Activated CD8-positive, alpha-beta T cell treated with anti-CD3 and anti-CD28 coated beads for 36 hours (primary cell): ENCODE measurements around the gene SIK3. TPM values are rescaled to one million over a fixed set of nuclear protein-coding genes. Genes with fewer than 3 reads are reported as not detected.
A peak's percentile ranks its signal among the peaks of the same experiment; 100 is the strongest.

Experiments
- ATAC-seq: fragments of 200-7000 bp; cut with Tn5 transposase; one replicate; pipeline ENCODE4 v1.10.0; 2021; ENCODE audit warnings: mild to moderate bottlenecking, moderate library complexity
- CTCF ChIA-PET: fragments of 350-600 bp; sonication (Branson Sonifier 250); formaldehyde crosslinking; loops from one replicate; lab custom pipeline; 2021; ENCODE audit warnings: antibody characterized with exemption; lab: Charles Lee
- POLR2A ChIA-PET: fragments of 350-600 bp; sonication (Branson Sonifier 250); formaldehyde crosslinking; loops from one replicate; lab custom pipeline; 2021; ENCODE audit warnings: antibody characterized with exemption; lab: Charles Lee
- DNase-seq: peaks from one replicate; pipeline ENCODE4 v3.0.0-alpha.2; 2020
- H3K27ac Mint-ChIP-seq: one replicate; pipeline ENCODE4 v1.8.0; 2021; ENCODE audit warnings: mild to moderate bottlenecking, mixed read lengths
- H3K27me3 Mint-ChIP-seq: one replicate; pipeline ENCODE4 v1.8.0; 2021; ENCODE audit warnings: mixed read lengths
- H3K36me3 Mint-ChIP-seq: one replicate; pipeline ENCODE4 v1.8.0; 2021; ENCODE audit warnings: low read depth, mixed read lengths
- H3K4me1 Mint-ChIP-seq: one replicate; pipeline ENCODE4 v1.8.0; 2021; ENCODE audit warnings: low read depth, mixed read lengths
- H3K4me3 Mint-ChIP-seq: one replicate; pipeline ENCODE4 v1.8.0; 2021; ENCODE audit warnings: mild to moderate bottlenecking, moderate library complexity, mixed read lengths
- H3K9me3 Mint-ChIP-seq: one replicate; pipeline ENCODE4 v1.8.0; 2021; ENCODE audit warnings: mixed read lengths
- intact Hi-C: fragments of 100-400 bp; cut with micrococcal nuclease; formaldehyde crosslinking; loops from one replicate; pipeline ENCODE4 v1.10.0; 2022
- total RNA-seq, 2 experiments: library from RNA; stranded (reverse); gene quantifications; one replicate each; pipeline ENCODE4 v1.2.3, GENCODE V29; 2021
- TF ChIP-seq, protein P1 (sequence below): fragments of 200-600 bp; IDR thresholded peaks from one replicate; pipeline ENCODE4 v1.8.0; 2022; ENCODE audit warnings: antibody characterized with exemption, mild to moderate bottlenecking

SIK3 gene
- total RNA-seq, 2 experiments from 2014 or later, result 18.7 to 24.1 TPM

DNA sequence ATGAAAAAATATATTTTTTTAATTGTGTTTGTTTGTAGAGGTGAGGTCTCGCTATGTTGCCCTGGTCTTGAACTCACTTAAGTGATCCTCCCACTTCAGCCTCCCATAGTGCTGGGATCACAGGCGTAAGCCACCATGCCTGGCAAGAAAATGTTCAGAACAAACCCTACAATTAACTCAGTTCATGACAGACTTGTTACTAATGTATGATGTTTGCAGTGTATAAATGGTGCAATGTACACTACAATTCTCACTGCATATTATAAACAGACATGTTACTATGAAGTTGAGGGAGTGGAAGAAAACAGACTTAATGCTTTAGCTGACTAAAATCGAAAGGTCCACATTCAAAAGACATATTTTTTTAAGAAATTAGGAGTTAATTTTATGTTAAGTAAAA is 59.0 kb downstream of the SIK3 start:
- TF ChIP-seq, protein P1, sequence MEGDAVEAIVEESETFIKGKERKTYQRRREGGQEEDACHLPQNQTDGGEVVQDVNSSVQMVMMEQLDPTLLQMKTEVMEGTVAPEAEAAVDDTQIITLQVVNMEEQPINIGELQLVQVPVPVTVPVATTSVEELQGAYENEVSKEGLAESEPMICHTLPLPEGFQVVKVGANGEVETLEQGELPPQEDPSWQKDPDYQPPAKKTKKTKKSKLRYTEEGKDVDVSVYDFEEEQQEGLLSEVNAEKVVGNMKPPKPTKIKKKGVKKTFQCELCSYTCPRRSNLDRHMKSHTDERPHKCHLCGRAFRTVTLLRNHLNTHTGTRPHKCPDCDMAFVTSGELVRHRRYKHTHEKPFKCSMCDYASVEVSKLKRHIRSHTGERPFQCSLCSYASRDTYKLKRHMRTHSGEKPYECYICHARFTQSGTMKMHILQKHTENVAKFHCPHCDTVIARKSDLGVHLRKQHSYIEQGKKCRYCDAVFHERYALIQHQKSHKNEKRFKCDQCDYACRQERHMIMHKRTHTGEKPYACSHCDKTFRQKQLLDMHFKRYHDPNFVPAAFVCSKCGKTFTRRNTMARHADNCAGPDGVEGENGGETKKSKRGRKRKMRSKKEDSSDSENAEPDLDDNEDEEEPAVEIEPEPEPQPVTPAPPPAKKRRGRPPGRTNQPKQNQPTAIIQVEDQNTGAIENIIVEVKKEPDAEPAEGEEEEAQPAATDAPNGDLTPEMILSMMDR, result no peak
- CTCF ChIA-PET, result interaction anchor here (1.0 to 2.5 kb wide), 9 partner anchors 10 to 110 kb away, joined by 3 to 7 read pairs (median 5); no protein-coding TSS in a partner anchor
- ATAC-seq (no peak), DNase-seq (no peak)
- H3K36me3 Mint-ChIP-seq, result no peaks in the 10 kb centered on the region
- peaks cover 73% of the 10 kb centered on the region for H3K4me1 Mint-ChIP-seq
- intact Hi-C loops, result no loop called here
- H3K27me3 Mint-ChIP-seq, result no peaks in the 10 kb centered on the region
- POLR2A ChIA-PET, result interaction anchor here (1.1 to 1.9 kb wide), 4 partner anchors 15 to 27 kb away, joined by 3 to 8 read pairs (median 5); no protein-coding TSS in a partner anchor
- no peak overlapping the region for H3K4me3 Mint-ChIP-seq
- no peaks in the 10 kb centered on the region for H3K9me3 Mint-ChIP-seq
- H3K27ac Mint-ChIP-seq, result peak overlapping the region; percentile 10

DNA sequence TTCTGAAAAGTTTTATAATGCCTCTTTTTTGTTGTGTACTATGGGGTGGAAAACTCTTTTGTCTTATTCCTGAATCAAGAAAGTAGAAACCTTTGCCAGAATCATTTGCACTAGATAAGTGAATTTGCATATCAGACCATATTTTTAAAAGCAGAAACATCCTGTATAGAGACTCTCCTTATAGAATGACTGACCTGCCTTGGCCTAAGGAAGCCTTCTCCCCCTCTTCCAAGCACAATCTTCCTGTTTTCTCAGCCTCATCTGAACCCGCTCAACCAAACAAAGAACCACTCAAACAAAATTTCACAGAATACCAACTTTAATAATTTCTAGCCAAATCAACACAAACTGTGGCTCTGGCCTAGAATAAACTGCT is 60.3 kb downstream of the SIK3 start:
- no peaks in the 10 kb centered on the region for H3K36me3 Mint-ChIP-seq
- H3K27ac Mint-ChIP-seq, result peak overlapping the region; percentile 56
- ATAC-seq, result no peak
- ChIA-PET CTCF (interaction anchor here (0.6 to 1.2 kb wide), 2 partner anchors 13 to 68 kb away, joined by 3 to 4 read pairs; no protein-coding TSS in a partner anchor), POLR2A (interaction anchor here (0.6 to 1.4 kb wide), 3 partner anchors 10 to 57 kb away, joined by 3 to 4 read pairs (median 4); no protein-coding TSS in a partner anchor)
- peaks cover 66% of the 10 kb centered on the region for H3K4me1 Mint-ChIP-seq
- no peak overlapping the region for H3K4me3 Mint-ChIP-seq
- no peak for DNase-seq
- intact Hi-C loops, result no loop called here
- no peaks in the 10 kb centered on the region for H3K27me3 Mint-ChIP-seq
- H3K9me3 Mint-ChIP-seq, result no peaks in the 10 kb centered on the region
- TF ChIP-seq, protein P1, result no peak

DNA sequence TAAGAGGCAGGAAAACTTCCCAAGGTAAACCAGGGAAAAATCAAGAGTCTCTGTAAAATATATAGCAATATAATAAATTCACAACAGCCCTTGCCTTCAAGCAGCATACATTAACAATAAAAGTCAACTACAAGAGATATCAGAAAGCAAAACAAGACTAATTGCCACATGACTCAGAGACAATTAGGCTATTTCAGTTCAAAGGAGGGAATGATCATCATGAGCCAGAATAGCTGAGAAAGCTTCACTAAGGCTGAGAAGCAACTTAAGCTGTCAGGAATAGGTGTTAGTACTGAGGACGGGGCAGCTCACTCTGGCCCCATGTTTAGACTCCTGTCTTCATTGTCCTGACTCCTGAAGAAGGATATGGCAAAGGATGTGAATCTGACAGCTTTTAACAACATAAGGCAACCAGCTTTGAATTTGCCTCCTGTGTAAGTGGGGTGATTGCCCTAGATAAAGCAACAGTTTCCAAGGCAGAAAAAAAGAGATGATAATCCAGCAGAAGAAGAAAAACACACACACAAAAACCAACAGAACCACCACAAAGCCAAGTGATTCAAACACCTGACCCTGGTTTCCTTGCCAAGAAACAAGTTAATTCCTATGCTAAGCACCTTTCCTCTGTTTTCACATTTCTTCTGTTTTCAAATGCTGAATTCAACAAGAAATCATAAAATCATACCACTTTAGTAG is 60.8 kb downstream of the SIK3 start:
- TF ChIP-seq, protein P1, result no peak
- H3K36me3 Mint-ChIP-seq, result no peaks in the 10 kb centered on the region
- no peak overlapping the region for H3K4me3 Mint-ChIP-seq
- no peaks in the 10 kb centered on the region for H3K9me3 Mint-ChIP-seq
- intact Hi-C loops, result no loop called here
- peak overlapping the region; percentile 56 for H3K27ac Mint-ChIP-seq
- POLR2A ChIA-PET, result interaction anchor here (1.4 kb wide), 1 partner anchor 57 kb away, joined by 4 read pairs; no protein-coding TSS in a partner anchor
- no peaks in the 10 kb centered on the region for H3K27me3 Mint-ChIP-seq
- ATAC-seq (peak; percentile 29), DNase-seq (no peak)
- H3K4me1 Mint-ChIP-seq, result peaks cover 61% of the 10 kb centered on the region
- CTCF ChIA-PET, result interaction anchor here (1.2 kb wide), 1 partner anchor 69 kb away, joined by 4 read pairs; no protein-coding TSS in a partner anchor

DNA sequence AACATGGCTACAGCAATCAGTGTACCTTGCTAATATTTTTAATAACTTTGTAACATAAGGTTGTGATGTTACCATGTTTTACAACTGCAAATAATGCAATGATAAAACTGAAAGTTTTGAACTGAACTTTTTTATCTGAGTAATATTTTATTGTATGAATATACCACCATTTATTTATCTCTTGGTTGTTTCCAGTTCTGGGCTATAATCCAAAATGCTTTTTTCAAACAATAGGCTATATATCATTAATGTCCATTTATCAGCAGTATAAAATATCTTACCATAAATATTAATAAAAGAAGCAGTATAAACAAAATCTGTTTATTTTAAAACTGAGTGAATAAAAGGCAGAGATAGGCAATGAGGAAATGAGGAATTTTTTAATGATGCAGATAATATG is 63.3 kb downstream of the SIK3 start:
- peaks cover 39% of the 10 kb centered on the region for H3K4me1 Mint-ChIP-seq
- no peak overlapping the region for H3K4me3 Mint-ChIP-seq
- ChIA-PET CTCF (no interaction called here), POLR2A (no interaction called here)
- no peak overlapping the region for H3K27ac Mint-ChIP-seq
- TF ChIP-seq, protein P1, result no peak
- H3K27me3 Mint-ChIP-seq, result no peaks in the 10 kb centered on the region
- no peak for ATAC-seq
- DNase-seq, result no peak
- no peaks in the 10 kb centered on the region for H3K36me3 Mint-ChIP-seq
- intact Hi-C loops, result no loop called here
- H3K9me3 Mint-ChIP-seq, result no peaks in the 10 kb centered on the region
